ENCODE results near the gene ROR2. TPM values are rescaled to one million over a fixed set of nuclear protein-coding genes. Genes with fewer than 3 reads are reported as not detected.
"Not testable (repeated sequence)": the region's sequence is repeated elsewhere in the genome, so short reads cannot be mapped to it uniquely, and the experiment has no call there.

The ROR2 gene
- 1 to 10 TPM; 1.7 to 3.6 TPM for polyA plus RNA-seq

- Histone ChIP-seq H3K4me3 (ENCODE audit: low read depth in 1 of 2, low read length in 2 of 2) (peak within 1 kb of the TSS; percentile 43 to 64), H3K9me3 (ENCODE audit: control insufficient read depth in 2 of 2, insufficient read depth in 1 of 2, low read depth in 1 of 2, low read length in 1 of 2) (peaks cover 0 to 4% of the 10 kb centered on the region in 2 donors), H3K27me3 (ENCODE audit: control insufficient read depth in 1 of 2, insufficient read depth in 2 of 2, low read length in 2 of 2) (peaks cover 2 to 3% of the 10 kb centered on the region in 2 donors), H3K36me3 (ENCODE audit: control insufficient read depth in 2 of 2, insufficient read depth in 2 of 2, low read length in 1 of 2) (no peaks in the 10 kb centered on the region), H3K4me1 (ENCODE audit: control insufficient read depth in 2 of 2, insufficient read depth in 2 of 2, low read length in 1 of 2) (peaks cover 9 to 10% of the 10 kb centered on the region in 2 donors), H3K27ac (ENCODE audit: low read depth in 2 of 2, low read length in 1 of 2) (peak within 1 kb of the TSS; percentile 51 to 73)
- 2% methylated on average over 68 to 81 of the region's 81 CpGs for WGBS, 2 donors
These were observed at the start of gene ROR2 for GRCh38 chr9:91949946-91950664. Gene ROR2 (minus strand): TSS chr9:91950228.

DNA sequence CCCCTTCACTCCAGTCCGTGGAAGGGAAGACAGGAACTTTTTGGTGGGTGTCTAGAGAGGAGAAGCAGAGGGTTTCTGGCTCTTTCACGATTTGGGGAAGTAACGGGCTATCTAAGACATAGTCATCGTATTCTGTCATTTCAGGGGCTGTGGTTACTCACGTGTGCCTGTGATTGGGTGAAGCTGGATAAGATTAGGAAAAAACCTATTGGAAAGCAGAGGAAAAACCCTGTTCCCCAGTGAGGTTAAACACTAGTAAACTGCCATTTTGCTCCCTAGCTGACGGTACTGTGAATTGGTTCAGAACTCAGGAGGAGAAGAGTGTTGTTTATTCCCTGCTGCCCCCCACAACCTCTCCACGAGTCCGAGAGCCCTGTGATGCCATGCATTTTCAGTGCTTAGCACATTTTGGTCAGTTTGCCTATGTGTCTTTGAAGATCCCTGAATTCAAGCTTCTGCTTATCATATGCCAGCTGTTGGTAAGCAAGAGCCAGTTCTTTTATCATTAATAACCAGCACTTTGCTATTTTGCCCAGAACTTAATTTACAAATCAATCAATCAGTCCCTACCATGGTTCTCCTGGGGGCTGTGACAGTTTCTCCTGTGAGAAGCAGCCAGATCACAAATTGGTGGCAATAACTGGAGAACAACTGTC, 45.1 kb upstream of the ROR2 start:
- peaks cover 0 to 4% of the 10 kb centered on the region in 2 donors for H3K27me3 ChIP-seq (ENCODE audit: control insufficient read depth in 1 of 2, insufficient read depth in 2 of 2, low read length in 2 of 2)
- 26 to 31% methylated on average over 8 of the region's 8 CpGs for WGBS, 2 donors
- no peaks in the 10 kb centered on the region for H3K4me1 ChIP-seq (ENCODE audit: control insufficient read depth in 2 of 2, insufficient read depth in 2 of 2, low read length in 1 of 2)
- H3K36me3 ChIP-seq (ENCODE audit: control insufficient read depth in 2 of 2, insufficient read depth in 2 of 2, low read length in 1 of 2), result no peaks in the 10 kb centered on the region
- no peaks in the 10 kb centered on the region for H3K9me3 ChIP-seq (ENCODE audit: control insufficient read depth in 2 of 2, insufficient read depth in 1 of 2, low read depth in 1 of 2, low read length in 1 of 2)
- H3K27ac ChIP-seq (ENCODE audit: low read depth in 2 of 2, low read length in 1 of 2), result no peak overlapping the region
- H3K4me3 ChIP-seq (ENCODE audit: low read depth in 1 of 2, low read length in 2 of 2), result no peak overlapping the region

DNA sequence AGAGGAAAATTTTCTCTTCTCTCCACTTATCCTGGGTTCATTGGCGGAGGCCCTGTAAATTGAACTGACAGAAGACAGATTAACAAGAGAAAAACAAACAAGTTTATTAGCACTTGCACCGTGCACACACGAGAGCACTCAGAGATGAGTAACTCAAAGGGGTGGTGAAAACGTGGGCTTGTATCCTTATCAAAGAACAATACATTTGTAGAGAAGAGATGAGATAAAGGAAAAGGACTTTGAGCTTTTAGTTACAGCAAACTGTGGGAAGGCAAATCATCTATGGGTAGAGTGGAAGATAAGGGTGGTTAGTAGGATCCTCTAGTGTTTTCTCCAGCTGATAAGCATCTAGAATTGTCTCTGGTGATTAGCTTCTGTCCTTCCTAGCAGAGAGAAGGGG, 44.4 kb upstream of the ROR2 start:
- Histone ChIP-seq H3K36me3 (ENCODE audit: control insufficient read depth in 2 of 2, insufficient read depth in 2 of 2, low read length in 1 of 2) (no peaks in the 10 kb centered on the region), H3K4me1 (ENCODE audit: control insufficient read depth in 2 of 2, insufficient read depth in 2 of 2, low read length in 1 of 2) (no peaks in the 10 kb centered on the region)

GRCh38 chr9:91992461-91993041, 42.5 kb upstream of the ROR2 start:
- Histone ChIP-seq H3K4me1 (ENCODE audit: control insufficient read depth in 2 of 2, insufficient read depth in 2 of 2, low read length in 1 of 2) (no peaks in the 10 kb centered on the region), H3K27ac (ENCODE audit: low read depth in 2 of 2, low read length in 1 of 2) (no peak overlapping the region), H3K36me3 (ENCODE audit: control insufficient read depth in 2 of 2, insufficient read depth in 2 of 2, low read length in 1 of 2) (no peaks in the 10 kb centered on the region), H3K4me3 (ENCODE audit: low read depth in 1 of 2, low read length in 2 of 2) (no peak overlapping the region), H3K9me3 (ENCODE audit: control insufficient read depth in 2 of 2, insufficient read depth in 1 of 2, low read depth in 1 of 2, low read length in 1 of 2) (no peaks in the 10 kb centered on the region), H3K27me3 (ENCODE audit: control insufficient read depth in 1 of 2, insufficient read depth in 2 of 2, low read length in 2 of 2) (peaks cover 0 to 4% of the 10 kb centered on the region in 2 donors)
- whole genome bisulfite sequencing, 2 donors, result 70 to 75% methylated on average over 12 of the region's 12 CpGs

More for the DNA sequence above, 44.4 kb upstream of the ROR2 start:
- Histone ChIP-seq H3K4me3 (ENCODE audit: low read depth in 1 of 2, low read length in 2 of 2) (no peak overlapping the region), H3K27me3 (ENCODE audit: control insufficient read depth in 1 of 2, insufficient read depth in 2 of 2, low read length in 2 of 2) (peaks cover 0 to 4% of the 10 kb centered on the region in 2 donors), H3K9me3 (ENCODE audit: control insufficient read depth in 2 of 2, insufficient read depth in 1 of 2, low read depth in 1 of 2, low read length in 1 of 2) (no peaks in the 10 kb centered on the region), H3K27ac (ENCODE audit: low read depth in 2 of 2, low read length in 1 of 2) (no peak overlapping the region)
- 33% methylated on average over 4 of the region's 4 CpGs for WGBS, 2 donors

- no peak overlapping the region for H3K27ac ChIP-seq (ENCODE audit: low read depth in 2 of 2, low read length in 1 of 2)
- H3K4me3 ChIP-seq (ENCODE audit: low read depth in 1 of 2, low read length in 2 of 2), result no peak overlapping the region
- WGBS, 2 donors, result 72 to 77% methylated on average over 20 of the region's 20 CpGs
- H3K36me3 ChIP-seq (ENCODE audit: control insufficient read depth in 2 of 2, insufficient read depth in 2 of 2, low read length in 1 of 2), result no peaks in the 10 kb centered on the region
- no peaks in the 10 kb centered on the region for H3K9me3 ChIP-seq (ENCODE audit: control insufficient read depth in 2 of 2, insufficient read depth in 1 of 2, low read depth in 1 of 2, low read length in 1 of 2)
- no peaks in the 10 kb centered on the region for H3K4me1 ChIP-seq (ENCODE audit: control insufficient read depth in 2 of 2, insufficient read depth in 2 of 2, low read length in 1 of 2)
- H3K27me3 ChIP-seq (ENCODE audit: control insufficient read depth in 1 of 2, insufficient read depth in 2 of 2, low read length in 2 of 2), result peaks cover 0 to 4% of the 10 kb centered on the region in 2 donors
These were observed 41.8 kb upstream of the ROR2 start for GRCh38 chr9:91991721-91992341.

DNA sequence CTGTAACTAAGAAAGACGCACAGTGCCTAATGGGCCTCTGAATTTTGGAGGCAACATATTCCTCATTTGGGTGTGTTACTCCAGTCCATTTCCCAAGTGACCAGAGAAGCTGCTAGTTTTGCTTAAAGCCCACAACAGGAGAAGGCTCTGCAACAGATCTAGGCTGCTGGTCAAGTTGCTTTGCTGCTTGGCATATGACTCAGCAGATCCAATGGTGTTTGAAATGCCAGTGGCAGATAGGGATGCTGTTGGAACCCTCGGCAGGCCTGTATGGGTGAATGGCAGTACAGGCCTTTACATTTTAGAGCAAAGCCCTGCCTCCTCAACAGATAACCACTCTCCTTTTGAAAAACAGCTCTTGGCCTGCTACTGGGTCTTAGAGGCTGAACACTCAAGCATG, 36.2 kb upstream of the ROR2 start:
- H3K9me3 ChIP-seq (ENCODE audit: control insufficient read depth in 2 of 2, insufficient read depth in 1 of 2, low read depth in 1 of 2, low read length in 1 of 2), result no peaks in the 10 kb centered on the region
- WGBS, 2 donors, result 84 to 91% methylated on average over 2 of the region's 2 CpGs
- H3K4me3 ChIP-seq (ENCODE audit: low read depth in 1 of 2, low read length in 2 of 2), result no peak overlapping the region
- no peaks in the 10 kb centered on the region for H3K27me3 ChIP-seq (ENCODE audit: control insufficient read depth in 1 of 2, insufficient read depth in 2 of 2, low read length in 2 of 2)
- no peaks in the 10 kb centered on the region for H3K4me1 ChIP-seq (ENCODE audit: control insufficient read depth in 2 of 2, insufficient read depth in 2 of 2, low read length in 1 of 2)
- H3K36me3 ChIP-seq (ENCODE audit: control insufficient read depth in 2 of 2, insufficient read depth in 2 of 2, low read length in 1 of 2), result no peaks in the 10 kb centered on the region
- H3K27ac ChIP-seq (ENCODE audit: low read depth in 2 of 2, low read length in 1 of 2), result no peak overlapping the region

DNA sequence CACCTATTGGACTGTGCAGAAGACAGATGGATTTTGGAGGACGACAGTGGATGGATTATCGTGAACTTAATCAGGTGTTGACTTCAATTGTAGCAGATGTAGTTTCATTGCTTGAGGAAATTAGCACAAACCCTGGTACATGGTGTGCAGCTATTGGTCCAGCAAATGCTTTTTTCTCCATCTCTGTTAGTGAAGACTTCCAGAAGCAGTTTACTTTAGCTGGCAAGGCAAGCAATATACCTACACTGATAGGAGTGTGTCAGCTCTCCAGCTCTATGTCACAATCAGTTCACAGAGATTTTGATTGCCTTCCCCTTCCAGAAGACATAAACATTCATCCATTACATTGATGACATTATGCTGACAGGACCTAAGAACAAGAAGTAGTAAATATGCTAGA, 35.7 kb upstream of the ROR2 start:
- WGBS, 2 donors, result 89 to 91% methylated on average over 2 of the region's 2 CpGs
- H3K27me3 ChIP-seq (ENCODE audit: control insufficient read depth in 1 of 2, insufficient read depth in 2 of 2, low read length in 2 of 2), result no peaks in the 10 kb centered on the region
- no peaks in the 10 kb centered on the region for H3K36me3 ChIP-seq (ENCODE audit: control insufficient read depth in 2 of 2, insufficient read depth in 2 of 2, low read length in 1 of 2)
- no peak overlapping the region for H3K4me3 ChIP-seq (ENCODE audit: low read depth in 1 of 2, low read length in 2 of 2)
- no peak overlapping the region for H3K27ac ChIP-seq (ENCODE audit: low read depth in 2 of 2, low read length in 1 of 2)
- H3K4me1 ChIP-seq (ENCODE audit: control insufficient read depth in 2 of 2, insufficient read depth in 2 of 2, low read length in 1 of 2), result no peaks in the 10 kb centered on the region
- H3K9me3 ChIP-seq (ENCODE audit: control insufficient read depth in 2 of 2, insufficient read depth in 1 of 2, low read depth in 1 of 2, low read length in 1 of 2), result no peaks in the 10 kb centered on the region

DNA sequence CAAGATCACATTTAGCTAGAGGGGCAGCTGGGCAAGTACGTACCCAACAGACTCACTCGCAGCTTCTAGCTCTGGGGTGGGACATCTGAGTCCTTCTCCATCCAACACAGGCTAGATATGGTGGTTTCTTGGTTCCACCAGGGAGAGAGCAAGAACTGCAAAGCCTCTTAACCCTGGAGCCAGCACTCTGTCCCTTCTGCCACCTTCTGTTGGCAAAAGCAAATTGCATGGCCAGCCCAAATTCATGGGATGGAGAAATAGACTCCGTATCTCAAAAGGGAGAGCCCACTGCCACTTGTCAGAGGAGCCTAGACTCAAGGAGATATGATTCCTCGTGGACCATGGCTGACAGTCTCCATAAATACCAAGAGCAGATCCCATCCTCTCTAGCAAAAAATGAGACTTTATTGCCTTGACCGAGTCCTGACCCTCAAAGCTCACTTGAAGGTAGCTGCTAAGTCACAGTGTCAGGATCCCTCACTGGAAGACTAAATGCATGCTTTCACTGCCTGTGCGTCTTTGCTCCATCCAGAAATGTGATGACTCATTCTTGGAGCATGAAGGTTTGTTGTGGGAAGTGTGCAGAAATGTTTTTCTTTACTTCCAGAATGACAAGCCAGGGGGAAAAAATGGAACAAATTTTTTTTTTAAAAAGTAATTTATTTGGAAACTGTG, 28.8 kb upstream of the ROR2 start:
- Histone ChIP-seq H3K4me3 (ENCODE audit: low read depth in 1 of 2, low read length in 2 of 2) (no peak overlapping the region), H3K9me3 (ENCODE audit: control insufficient read depth in 2 of 2, insufficient read depth in 1 of 2, low read depth in 1 of 2, low read length in 1 of 2) (no peaks in the 10 kb centered on the region), H3K27ac (ENCODE audit: low read depth in 2 of 2, low read length in 1 of 2) (no peak overlapping the region), H3K4me1 (ENCODE audit: control insufficient read depth in 2 of 2, insufficient read depth in 2 of 2, low read length in 1 of 2) (no peaks in the 10 kb centered on the region), H3K27me3 (ENCODE audit: control insufficient read depth in 1 of 2, insufficient read depth in 2 of 2, low read length in 2 of 2) (no peaks in the 10 kb centered on the region), H3K36me3 (ENCODE audit: control insufficient read depth in 2 of 2, insufficient read depth in 2 of 2, low read length in 1 of 2) (no peaks in the 10 kb centered on the region)
- 57 to 62% methylated on average over 6 of the region's 6 CpGs for WGBS, 2 donors

- not testable (repeated sequence) for H3K27ac ChIP-seq (ENCODE audit: low read depth in 2 of 2, low read length in 1 of 2); H3K27me3 ChIP-seq (ENCODE audit: control insufficient read depth in 1 of 2, insufficient read depth in 2 of 2, low read length in 2 of 2); H3K9me3 ChIP-seq (ENCODE audit: control insufficient read depth in 2 of 2, insufficient read depth in 1 of 2, low read depth in 1 of 2, low read length in 1 of 2); H3K36me3 ChIP-seq (ENCODE audit: control insufficient read depth in 2 of 2, insufficient read depth in 2 of 2, low read length in 1 of 2); H3K4me1 ChIP-seq (ENCODE audit: control insufficient read depth in 2 of 2, insufficient read depth in 2 of 2, low read length in 1 of 2); H3K4me3 ChIP-seq (ENCODE audit: low read depth in 1 of 2, low read length in 2 of 2)
- WGBS, 2 donors, result 94 to 97% methylated on average over 2 of the region's 2 CpGs
These were observed 25.2 kb upstream of the ROR2 start for GRCh38 chr9:91975254-91975653.
